PFSK-1 (cell line): Measurements from ENCODE around the gene CNRIP1.

ENCODE experiments used
- POLR2AphosphoS5 ChIP-seq: IDR thresholded peaks from 2 replicates; pipeline ENCODE4 v1.6.1; 2012; ENCODE audit warnings: low read depth, mild to moderate bottlenecking, control low read depth, low read length, moderate library complexity
- REST ChIP-seq, 2 experiments: IDR thresholded peaks; 2 replicates each; pipeline versions ENCODE4 v1.6.1 to v1.8.0; 2011 to 2012; ENCODE audit warnings: low read depth in 2 of 2, low read length in 2 of 2, control low read depth in 1 of 2, inconsistent platforms in 1 of 2, mild to moderate bottlenecking in 1 of 2, moderate library complexity in 1 of 2; ENCODE audit not compliant: insufficient read depth in 1 of 2
- SIN3A ChIP-seq: IDR thresholded peaks from 2 replicates; pipeline ENCODE4 v1.6.1; 2012; ENCODE audit warnings: mild to moderate bottlenecking, low read length, moderate library complexity, borderline replicate concordance; ENCODE audit not compliant: insufficient read depth
- TAF1 ChIP-seq: IDR thresholded peaks from 2 replicates; pipeline ENCODE4 v1.6.1; 2012; ENCODE audit warnings: low read length, control low read depth, borderline replicate concordance; ENCODE audit not compliant: insufficient read depth

DNA sequence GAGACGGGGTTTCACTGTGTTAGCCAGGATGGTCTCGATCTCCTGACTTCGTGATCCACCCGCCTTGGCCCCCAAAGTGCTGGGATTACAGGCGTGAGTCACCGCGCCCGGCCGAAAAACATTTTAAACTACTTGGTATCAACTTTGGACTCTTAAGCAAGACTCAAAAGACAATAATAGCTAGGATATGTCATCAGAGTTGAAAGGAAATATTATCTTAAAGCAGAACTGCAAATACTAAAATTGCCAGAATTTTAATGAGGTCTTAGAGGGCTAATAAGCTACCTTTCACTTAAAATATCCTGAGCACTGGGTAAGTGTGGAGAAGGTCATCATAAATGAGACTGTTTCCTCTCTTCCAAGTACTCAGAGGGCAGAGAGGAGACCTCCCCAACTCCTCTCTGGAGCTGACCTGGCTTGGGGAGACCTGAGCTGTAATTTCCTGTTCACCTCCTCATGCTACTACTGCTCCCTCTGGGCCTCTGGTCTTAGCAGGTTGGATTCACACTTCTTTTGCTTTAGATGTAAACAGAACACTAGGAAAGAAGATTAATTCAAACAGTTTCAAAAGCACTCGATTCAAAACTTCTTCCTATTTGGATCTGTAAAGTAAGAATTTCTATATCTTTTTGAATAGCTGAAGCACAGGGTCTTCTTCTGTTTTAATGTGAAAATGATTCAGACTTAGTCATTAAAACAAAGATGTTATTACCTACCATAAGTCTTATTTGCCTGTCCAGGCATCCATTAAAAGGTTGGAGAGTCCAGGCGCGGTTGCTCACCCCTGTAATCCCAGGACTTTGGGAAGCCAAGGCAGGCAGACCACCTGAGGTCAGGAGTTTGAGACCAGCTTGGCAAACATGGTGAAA lies 16.5 kb downstream of the CNRIP1 start:
- TF ChIP-seq POLR2AphosphoS5, result no peak
- TF ChIP-seq REST (IDR thresholded peaks at IDR 0.05; ENCODE audit: insufficient read depth in 1 of 2, low read depth in 2 of 2, low read length in 2 of 2), result no peak
- TF ChIP-seq SIN3A, result no peak
- no peak for TF ChIP-seq TAF1
